HepG2 (cell line): ENCODE data around the gene FMNL2. TPM values are rescaled to one million over a fixed set of nuclear protein-coding genes. Genes with fewer than 3 reads are reported as not detected.
"Not testable (repeated sequence)": the region's sequence is repeated elsewhere in the genome, so short reads cannot be mapped to it uniquely, and the experiment has no call there.

Experiments used
- ATAC-seq: fragments of 200-7000 bp; cut with Tn5 transposase; 3 replicates; pipeline ENCODE4 v1.9.1; 2020; ENCODE audit warnings: mild to moderate bottlenecking, moderate library complexity
- BruUV-seq: library from RNA; stranded (reverse); fragments of 400-500 nt; replicated peaks from 2 replicates; lab custom pipeline; 2021; lab: Mats Ljungman, UMichigan
- CTCF ChIA-PET: fragments of 300-600 bp; formaldehyde crosslinking; extraction: SDS; loops from one replicate; lab custom pipeline; 2021; ENCODE audit warnings: low total read pairs, inconsistent platforms, low intra/inter-chr PET ratio; lab: Yijun Ruan, JAX
- POLR2A ChIA-PET: fragments of 350-600 bp; sonication (Branson Sonifier 250); formaldehyde crosslinking; loops from one replicate; lab custom pipeline; 2020; ENCODE audit warnings: antibody characterized with exemption, inconsistent platforms; lab: Yijun Ruan, JAX
- DNase-seq: peaks from one replicate; pipeline ENCODE4 v3.0.0-alpha.2; 2015; ENCODE audit warnings: low spot score
- FAIRE-seq: peaks from 3 replicates; lab custom pipeline; 2011; peaks lifted over from hg19 to GRCh38; lab: Jason Lieb, UNC
- H2AFZ ChIP-seq: one replicate; pipeline ENCODE4 v1.6.1; 2011; ENCODE audit warnings: low read length, inconsistent platforms
- H3K27ac ChIP-seq: fragments of 300-600 bp; 3 replicates; pipeline ENCODE4 v1.8.0; 2011; ENCODE audit warnings: mixed run types, mild to moderate bottlenecking, mixed read lengths, low read length, inconsistent platforms; ENCODE audit not compliant: insufficient read depth; ENCODE audit errors: extremely low read length
- H3K27me3 ChIP-seq, 2 experiments: fragments of 200-600 bp in 1 of 2; 2 replicates in 1 of 2; 3 replicates in 1 of 2; pipeline versions ENCODE4 v1.6.0 to v1.8.0; 2011; ENCODE audit warnings: low read length in 2 of 2, mild to moderate bottlenecking in 2 of 2, moderate library complexity in 2 of 2, inconsistent platforms in 1 of 2; ENCODE audit not compliant: insufficient read depth in 2 of 2, control insufficient read depth in 1 of 2
- H3K36me3 ChIP-seq, 2 experiments: fragments of 200-600 bp in 1 of 2; replicated peaks in 1 of 2; 2 replicates in 1 of 2; 3 replicates in 1 of 2; pipeline versions ENCODE4 v1.5.1 to v1.8.0; 2011; ENCODE audit warnings: low read length in 2 of 2, inconsistent platforms in 1 of 2; ENCODE audit not compliant: insufficient read depth in 2 of 2, control insufficient read depth in 1 of 2
- H3K4me1 ChIP-seq: 2 replicates; pipeline ENCODE4 v1.5.1; 2012; ENCODE audit warnings: low read length, inconsistent platforms; ENCODE audit not compliant: insufficient read depth
- H3K4me2 ChIP-seq: 2 replicates; pipeline ENCODE4 v1.6.0; 2011; ENCODE audit warnings: low read depth, low read length, inconsistent platforms
- H3K4me3 ChIP-seq, 3 experiments: fragments of 200-600 bp in 1 of 3; sonication (generic), shearing (Covaris generic) in 1 of 3; replicated peaks in 1 of 3; 2 replicates each; pipeline ENCODE4 v1.5.1; 2011 to 2016; ENCODE audit warnings: low read length in 3 of 3, inconsistent platforms in 2 of 3, low read depth in 2 of 3, mild to moderate bottlenecking in 2 of 3, control low read depth in 1 of 3, mixed read lengths in 1 of 3; ENCODE audit not compliant: insufficient read depth in 1 of 3
- H3K79me2 ChIP-seq: one replicate; pipeline ENCODE4 v1.6.1; 2011; ENCODE audit warnings: low read length, inconsistent platforms; ENCODE audit not compliant: insufficient read depth
- H3K9ac ChIP-seq: 2 replicates; pipeline ENCODE4 v1.6.0; 2011; ENCODE audit warnings: mild to moderate bottlenecking, low read depth, low read length, inconsistent platforms; ENCODE audit not compliant: insufficient read depth
- H3K9me3 ChIP-seq: 2 replicates; pipeline ENCODE4 v1.5.1; 2012; ENCODE audit warnings: mild to moderate bottlenecking, low read length
- H4K20me1 ChIP-seq: 2 replicates; pipeline ENCODE4 v1.6.0; 2011; ENCODE audit warnings: inconsistent platforms, mild to moderate bottlenecking, low read length, moderate library complexity; ENCODE audit not compliant: insufficient read depth
- CENPX ChIP-seq: sonication (generic); formaldehyde crosslinking; IDR thresholded peaks from 2 replicates; pipeline ENCODE4 v1.9.0; 2021; ENCODE audit warnings: mild to moderate bottlenecking, missing genetic modification reagents, moderate library complexity
- IKZF4 ChIP-seq: sonication (generic); formaldehyde crosslinking; IDR thresholded peaks from 2 replicates; pipeline ENCODE4 v1.5.1; 2020; ENCODE audit warnings: borderline replicate concordance, mild to moderate bottlenecking, low read depth, missing genetic modification reagents; ENCODE audit errors: not compliant biosample characterization
- MED13 ChIP-seq: sonication (generic); formaldehyde crosslinking; IDR thresholded peaks from 2 replicates; pipeline ENCODE4 v1.5.0; 2020; ENCODE audit warnings: missing genetic modification reagents
- SMARCC2 ChIP-seq: fragments of 450-650 bp; IDR thresholded peaks from 2 replicates; pipeline ENCODE4 v1.6.1; 2017; ENCODE audit warnings: antibody characterized with exemption, mild to moderate bottlenecking
- SMC3 ChIP-seq: IDR thresholded peaks from 2 replicates; pipeline ENCODE4 v1.6.1; 2011; ENCODE audit warnings: low read length, improper control_type of control experiment
- THYN1 ChIP-seq: sonication (generic); formaldehyde crosslinking; IDR thresholded peaks from 2 replicates; pipeline ENCODE4 v1.8.1; 2023; ENCODE audit warnings: low read depth, mild to moderate bottlenecking, moderate library complexity, missing genetic modification reagents, borderline replicate concordance
- ZNF225 ChIP-seq: sonication (generic); formaldehyde crosslinking; IDR thresholded peaks from 2 replicates; pipeline ENCODE4 v1.4.0; 2020; ENCODE audit warnings: mild to moderate bottlenecking, missing genetic modification reagents
- ZNF296 ChIP-seq: sonication (generic); formaldehyde crosslinking; conservative IDR thresholded peaks from 2 replicates; pipeline ENCODE4 v1.5.0; 2020; ENCODE audit warnings: mild to moderate bottlenecking, missing genetic modification reagents
- ZNF616 ChIP-seq: sonication (generic); formaldehyde crosslinking; IDR thresholded peaks from 2 replicates; pipeline ENCODE4 v1.5.0; 2020; ENCODE audit warnings: low read depth, mild to moderate bottlenecking, missing genetic modification reagents
- WGBS: methylation state at CpG from one replicate; pipeline ENCODE4 v1.1.6; 2017; ENCODE audit warnings: low lambda C conversion rate; 5-methylcytosine and 5-hydroxymethylcytosine counted together
- in situ Hi-C: cut with HindIII; loops from 2 replicates; pipeline ENCODE4 v1.10.0; 2017; ENCODE audit warnings: low pct_unique_long_range_greater_than_20kb; ENCODE audit not compliant: extremely low pct_ligation_motif_present
- intact Hi-C: fragments of 100-400 bp; cut with micrococcal nuclease; formaldehyde crosslinking; loops from one replicate; pipeline ENCODE4 v1.10.0; 2022; ENCODE audit not compliant: unreplicated experiment
- polyA plus RNA-seq, 8 experiments: library from polyadenylated mRNA; depleted of rRNA in 3 of 8; stranded (reverse) in 7 of 8; unstranded in 1 of 8; fragments of >200 nt; fragmentation: Illumina TruSeq in 4 of 8; extraction: Trizol in 4 of 8; gene quantifications; 2 replicates each; pipeline versions ENCODE4 v1.2.1 to v1.2.3, GENCODE V29; 2011 to 2016; ENCODE audit warnings: low read depth in 4 of 8, missing spikeins in 1 of 8, mixed read lengths in 1 of 8; ENCODE audit not compliant: insufficient read depth in 1 of 8
- total RNA-seq, 5 experiments: library from RNA; depleted of rRNA; stranded (reverse); fragments of >200 nt; fragmentation: Illumina TruSeq; extraction: Trizol; gene quantifications; 2 replicates each; pipeline ENCODE4 v1.2.3, GENCODE V29; 2016; ENCODE audit warnings: low read depth in 1 of 5
- TF ChIP-seq, protein P1 (sequence below): sonication (generic); formaldehyde crosslinking; IDR thresholded peaks from 2 replicates; pipeline ENCODE4 v1.5.0; 2020; ENCODE audit warnings: missing genetic modification reagents
- TF ChIP-seq, protein P2 (sequence below): sonication (generic); formaldehyde crosslinking; IDR thresholded peaks from 2 replicates; pipeline ENCODE4 v1.5.0; 2020; ENCODE audit warnings: missing genetic modification reagents
- TF ChIP-seq, protein P3 (sequence below): sonication (generic); formaldehyde crosslinking; IDR thresholded peaks from 2 replicates; pipeline ENCODE4 v1.8.0; 2022; ENCODE audit warnings: mild to moderate bottlenecking, missing genetic modification reagents, moderate library complexity

FMNL2 gene
- total and polyA plus RNA-seq, 2 of the 13 experiments (the other 11 are each of a cell fraction or from before 2014, with no cell fraction given) = 66.5 to 67.7 TPM

DNA sequence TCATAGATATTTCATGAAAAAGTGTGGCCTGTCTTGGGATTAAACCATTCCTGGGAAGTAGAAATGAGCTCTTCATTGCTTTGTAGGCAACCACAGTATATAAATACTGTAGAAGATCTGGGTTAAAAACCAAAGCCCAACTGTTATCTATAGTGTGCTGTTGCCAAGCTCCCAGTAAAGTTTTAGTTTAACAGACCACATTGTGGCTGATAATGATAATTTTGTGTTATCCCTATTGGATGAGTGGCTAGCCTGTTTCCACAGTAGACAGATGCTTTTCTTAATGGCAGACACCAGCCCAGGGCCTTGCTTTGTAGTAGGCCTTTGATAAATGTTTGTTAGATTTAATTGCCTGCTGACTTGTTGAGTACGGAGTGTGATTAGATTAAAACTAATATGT, 52.1 kb downstream of the FMNL2 start:
- Histone ChIP-seq H3K4me2 (no peak overlapping the region), H3K36me3 (peaks cover 0 to 10% of the 10 kb centered on the region in 2 experiments; a peak in 1 of 5 replicates), H4K20me1 (peaks cover 33% of the 10 kb centered on the region), H3K4me3 (no peak overlapping the region), H3K4me1 (peaks cover 46% of the 10 kb centered on the region), H3K9ac (no peak overlapping the region), H3K9me3 (no peaks in the 10 kb centered on the region), H3K27ac (no peak overlapping the region), H2AFZ (no peak overlapping the region), H3K79me2 (peaks cover 96% of the 10 kb centered on the region), H3K27me3 (no peaks in the 10 kb centered on the region)
- FAIRE-seq (no peak), ATAC-seq (no peak), DNase-seq (no peak)
- TF ChIP-seq ZNF225 (CRISPR knock-in tag) (no peak), SMC3 (no peak), ZNF616 (CRISPR knock-in tag) (no peak), SMARCC2 (no peak), IKZF4 (CRISPR knock-in tag) (no peak), CENPX (CRISPR knock-in tag) (no peak), ZNF296 (no peak), THYN1 (no peak), MED13 (CRISPR knock-in tag) (no peak)
- TF ChIP-seq, protein P1, sequence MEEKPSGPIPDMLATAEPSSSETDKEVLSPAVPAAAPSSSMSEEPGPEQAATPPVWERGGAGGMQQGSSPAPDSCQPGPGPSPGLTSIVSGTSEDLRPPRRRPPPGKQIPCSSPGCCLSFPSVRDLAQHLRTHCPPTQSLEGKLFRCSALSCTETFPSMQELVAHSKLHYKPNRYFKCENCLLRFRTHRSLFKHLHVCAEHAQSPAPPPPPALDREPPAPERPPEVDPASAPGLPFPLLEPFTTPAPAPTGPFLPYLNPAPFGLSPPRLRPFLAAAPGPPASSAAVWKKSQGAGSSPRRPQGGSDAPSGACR (CRISPR knock-in tag) = no peak
- TF ChIP-seq, protein P2, sequence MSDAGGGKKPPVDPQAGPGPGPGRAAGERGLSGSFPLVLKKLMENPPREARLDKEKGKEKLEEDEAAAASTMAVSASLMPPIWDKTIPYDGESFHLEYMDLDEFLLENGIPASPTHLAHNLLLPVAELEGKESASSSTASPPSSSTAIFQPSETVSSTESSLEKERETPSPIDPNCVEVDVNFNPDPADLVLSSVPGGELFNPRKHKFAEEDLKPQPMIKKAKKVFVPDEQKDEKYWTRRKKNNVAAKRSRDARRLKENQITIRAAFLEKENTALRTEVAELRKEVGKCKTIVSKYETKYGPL (CRISPR knock-in tag) = no peak
- TF ChIP-seq, protein P3, sequence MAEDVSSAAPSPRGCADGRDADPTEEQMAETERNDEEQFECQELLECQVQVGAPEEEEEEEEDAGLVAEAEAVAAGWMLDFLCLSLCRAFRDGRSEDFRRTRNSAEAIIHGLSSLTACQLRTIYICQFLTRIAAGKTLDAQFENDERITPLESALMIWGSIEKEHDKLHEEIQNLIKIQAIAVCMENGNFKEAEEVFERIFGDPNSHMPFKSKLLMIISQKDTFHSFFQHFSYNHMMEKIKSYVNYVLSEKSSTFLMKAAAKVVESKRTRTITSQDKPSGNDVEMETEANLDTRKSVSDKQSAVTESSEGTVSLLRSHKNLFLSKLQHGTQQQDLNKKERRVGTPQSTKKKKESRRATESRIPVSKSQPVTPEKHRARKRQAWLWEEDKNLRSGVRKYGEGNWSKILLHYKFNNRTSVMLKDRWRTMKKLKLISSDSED = no peak
- ChIA-PET POLR2A (interaction anchor here (1.1 kb wide), 1 partner anchor 87 kb away, joined by 3 read pairs; no protein-coding TSS in a partner anchor), CTCF (no interaction called here)
- intact Hi-C loops (no loop called here), in situ Hi-C loops (no loop called here)
- WGBS = 98% methylated on average over 1 of the region's 1 CpG
- BruUV-seq = no TSS peak

DNA sequence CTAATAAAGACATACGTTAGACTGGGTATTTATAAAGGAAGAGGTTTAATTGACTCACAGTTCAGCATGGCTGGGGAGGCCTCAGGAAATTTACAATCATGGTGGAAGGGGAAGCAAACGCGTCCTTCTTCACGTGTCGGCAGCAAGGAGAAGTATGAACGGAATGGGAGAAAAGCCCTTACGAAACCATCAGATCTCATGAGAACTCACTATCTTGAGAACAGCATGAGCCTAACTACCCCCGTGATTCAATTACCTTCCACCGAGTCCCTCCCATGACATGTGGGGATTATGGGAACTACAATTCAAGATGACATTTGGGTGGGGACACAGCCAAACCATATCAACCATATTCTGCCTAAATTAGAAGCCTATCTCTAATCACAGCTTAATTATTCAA, 53.3 kb downstream of the FMNL2 start:
- Histone ChIP-seq H3K4me1 (peaks cover 54% of the 10 kb centered on the region), H4K20me1 (peaks cover 32% of the 10 kb centered on the region), H3K79me2 (peaks cover 96% of the 10 kb centered on the region)
- ATAC-seq, DNase-seq, H3K4me2 ChIP-seq, CTCF ChIA-PET, H3K9me3 ChIP-seq, H2AFZ ChIP-seq, intact Hi-C loops, BruUV-seq, in situ Hi-C loops, FAIRE-seq, H3K27ac ChIP-seq, H3K9ac ChIP-seq, POLR2A ChIA-PET, H3K27me3 ChIP-seq, H3K36me3 ChIP-seq, H3K4me3 ChIP-seq: not testable (repeated sequence)
- 94% methylated on average over 9 of the region's 9 CpGs for WGBS
